Smooth muscle cell (in vitro differentiated cells): Measurements from ENCODE around the gene PIRT. TPM values are rescaled to one million over a fixed set of nuclear protein-coding genes. Genes with fewer than 3 reads are reported as not detected.

Source experiments
- DNase-seq: peaks from one replicate; lab custom pipeline; 2025; ENCODE audit not compliant: unreplicated experiment; lab: John Stamatoyannopoulos, UW
- H2AFZ ChIP-seq: fragments of 200-600 bp; sonication (generic); 2 replicates; pipeline ENCODE4 v1.6.0; 2016; ENCODE audit warnings: antibody characterized with exemption, low read depth, mild to moderate bottlenecking
- H3F3A ChIP-seq: fragments of 200-600 bp; sonication (generic); 2 replicates; pipeline ENCODE4 v1.6.0; 2017; ENCODE audit warnings: antibody characterized with exemption, low read depth
- H3K27ac ChIP-seq: fragments of 200-600 bp; sonication (generic); 2 replicates; pipeline ENCODE4 v1.5.1; 2016; ENCODE audit warnings: low read depth, mild to moderate bottlenecking
- H3K27me3 ChIP-seq: fragments of 200-600 bp; sonication (generic); 2 replicates; pipeline ENCODE4 v1.6.1; 2016; ENCODE audit warnings: low read depth, mild to moderate bottlenecking
- H3K36me3 ChIP-seq: fragments of 200-600 bp; sonication (generic); 2 replicates; pipeline ENCODE4 v1.5.1; 2016; ENCODE audit warnings: low read depth
- H3K4me1 ChIP-seq: fragments of 200-600 bp; sonication (generic); 2 replicates; pipeline ENCODE4 v1.5.1; 2016; ENCODE audit warnings: low read depth
- H3K4me2 ChIP-seq: fragments of 200-600 bp; sonication (generic); 2 replicates; pipeline ENCODE4 v1.6.0; 2016; ENCODE audit warnings: mild to moderate bottlenecking
- H3K4me3 ChIP-seq: fragments of 200-600 bp; sonication (generic); 2 replicates; pipeline ENCODE4 v1.5.1; 2016; ENCODE audit warnings: mild to moderate bottlenecking
- H3K79me2 ChIP-seq: fragments of 200-600 bp; sonication (generic); 2 replicates; pipeline ENCODE4 v1.6.0; 2016; ENCODE audit warnings: low read depth, mild to moderate bottlenecking
- H3K9ac ChIP-seq: fragments of 200-600 bp; sonication (generic); 2 replicates; pipeline ENCODE4 v1.6.0; 2016; ENCODE audit warnings: low read depth
- H3K9me3 ChIP-seq: fragments of 200-600 bp; sonication (generic); replicated peaks from 2 replicates; pipeline ENCODE4 v1.5.1; 2016; ENCODE audit warnings: low read depth
- H4K20me1 ChIP-seq: fragments of 200-600 bp; sonication (generic); 2 replicates; pipeline ENCODE4 v1.6.0; 2016; ENCODE audit warnings: low read depth
- CTCF ChIP-seq: fragments of 200-600 bp; sonication (generic); IDR thresholded peaks from 2 replicates; pipeline ENCODE4 v1.5.1; 2017; ENCODE audit warnings: borderline replicate concordance, mild to moderate bottlenecking, antibody characterized with exemption; ENCODE audit not compliant: insufficient read depth, poor library complexity, severe bottlenecking
- WGBS: methylation state at CpG from one replicate; pipeline ENCODE4 v1.1.7; 2016; ENCODE audit warnings: low lambda C conversion rate; 5-methylcytosine and 5-hydroxymethylcytosine counted together
- polyA plus RNA-seq: library from polyadenylated mRNA; unstranded; fragments of >200 nt; fragmentation: Nextera tagmentation; extraction: Ambion mirVana; gene quantifications from 2 replicates; pipeline ENCODE4 v1.2.1, GENCODE V29; 2016
- total RNA-seq: library from RNA; depleted of rRNA; stranded (reverse); fragments of >200 nt; gene quantifications from 2 replicates; pipeline ENCODE4 v1.2.3, GENCODE V29; 2014

The PIRT gene
- total and polyA plus RNA-seq, 2 experiments from 2014 or later, result not detected

DNA sequence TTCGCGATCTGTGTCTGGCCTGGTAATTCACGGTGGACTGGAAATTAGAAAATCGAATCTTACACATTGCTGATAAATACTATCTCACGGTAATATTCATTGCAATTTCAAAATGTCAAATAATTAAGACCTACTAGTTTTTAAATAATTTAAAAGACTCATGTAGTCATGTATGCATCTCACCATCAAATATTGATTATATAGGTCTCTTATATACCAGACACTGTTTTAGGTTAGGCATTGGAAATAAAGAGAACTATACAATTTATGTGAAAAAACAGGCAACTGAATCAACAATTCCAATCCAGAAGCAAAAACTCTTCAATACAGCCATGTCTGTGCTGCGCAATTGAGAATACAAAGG lies 7.5 kb upstream of the PIRT start:
- Histone ChIP-seq H3K4me1 (no peaks in the 10 kb centered on the region), H3F3A (no peaks in the 10 kb centered on the region), H3K4me2 (peak overlapping the region; percentile 100), H3K9me3 (no peaks in the 10 kb centered on the region), H3K4me3 (peak overlapping the region; percentile 88), H3K79me2 (no peaks in the 10 kb centered on the region), H3K27me3 (peaks cover 3% of the 10 kb centered on the region), H4K20me1 (no peaks in the 10 kb centered on the region), H3K36me3 (no peaks in the 10 kb centered on the region), H2AFZ (no peak overlapping the region), H3K27ac (no peak overlapping the region), H3K9ac (no peak overlapping the region)
- WGBS, result 25% methylated on average over 6 of the region's 6 CpGs
- TF ChIP-seq CTCF, result no peak
- DNase-seq, result no peak

- Histone ChIP-seq H3K36me3 (no peaks in the 10 kb centered on the region), H3K27me3 (peaks cover 3% of the 10 kb centered on the region), H4K20me1 (no peaks in the 10 kb centered on the region), H3K4me1 (no peaks in the 10 kb centered on the region), H2AFZ (peak overlapping the region; percentile 95), H3K9me3 (no peaks in the 10 kb centered on the region), H3F3A (no peaks in the 10 kb centered on the region), H3K4me2 (peak overlapping the region; percentile 100), H3K27ac (no peak overlapping the region), H3K4me3 (peak overlapping the region; percentile 88), H3K79me2 (no peaks in the 10 kb centered on the region), H3K9ac (peak overlapping the region; percentile 40)
- TF ChIP-seq CTCF, result peak; percentile 93
- peak; percentile 29 for DNase-seq
- WGBS, result 4% methylated on average over 28 of the region's 28 CpGs
Measured at GRCh38 chr17:10844621-10845387, 6.9 kb upstream of the PIRT start.

- Histone ChIP-seq H3F3A (no peaks in the 10 kb centered on the region), H3K27me3 (no peaks in the 10 kb centered on the region), H3K79me2 (no peaks in the 10 kb centered on the region), H3K9me3 (no peaks in the 10 kb centered on the region), H3K9ac (no peak overlapping the region), H3K4me2 (no peak overlapping the region), H3K36me3 (no peaks in the 10 kb centered on the region), H3K27ac (no peak overlapping the region), H3K4me1 (no peaks in the 10 kb centered on the region), H3K4me3 (peak overlapping the region; percentile 5), H2AFZ (no peak overlapping the region), H4K20me1 (no peaks in the 10 kb centered on the region)
- TF ChIP-seq CTCF, result no peak
- 37% methylated on average over 7 of the region's 7 CpGs for WGBS
- DNase-seq, result no peak
Measured at GRCh38 chr17:10843811-10844210, 5.9 kb upstream of the PIRT start.

GRCh38 chr17:10842658-10843057 lies 4.8 kb upstream of the PIRT start:
- Histone ChIP-seq H4K20me1 (no peaks in the 10 kb centered on the region), H3F3A (no peaks in the 10 kb centered on the region), H3K79me2 (no peaks in the 10 kb centered on the region), H3K4me2 (no peak overlapping the region), H3K4me3 (no peak overlapping the region), H3K36me3 (no peaks in the 10 kb centered on the region), H3K27ac (no peak overlapping the region), H3K4me1 (no peaks in the 10 kb centered on the region), H3K9ac (no peak overlapping the region), H3K27me3 (no peaks in the 10 kb centered on the region), H3K9me3 (no peaks in the 10 kb centered on the region), H2AFZ (no peak overlapping the region)
- 77% methylated on average over 4 of the region's 4 CpGs for WGBS
- no peak for TF ChIP-seq CTCF
- DNase-seq, result no peak
